Endothelial cell (in vitro differentiated cells): ENCODE data around the gene CENPV. TPM values are rescaled to one million over a fixed set of nuclear protein-coding genes. Genes with fewer than 3 reads are reported as not detected.

Experiments
- DNase-seq: peaks from one replicate; pipeline ENCODE4 v3.0.0; 2021; ENCODE audit warnings: low spot score
- H3K27ac Mint-ChIP-seq: one replicate; pipeline ENCODE4 v1.8.0; 2021; ENCODE audit warnings: mixed read lengths, inconsistent platforms; ENCODE audit not compliant: unreplicated experiment
- H3K27me3 Mint-ChIP-seq: one replicate; pipeline ENCODE4 v1.8.0; 2021; ENCODE audit warnings: mild to moderate bottlenecking, moderate library complexity, mixed read lengths, inconsistent platforms; ENCODE audit not compliant: unreplicated experiment
- H3K36me3 Mint-ChIP-seq: one replicate; pipeline ENCODE4 v1.8.0; 2021; ENCODE audit warnings: mild to moderate bottlenecking, low read depth, mixed read lengths, inconsistent platforms; ENCODE audit not compliant: unreplicated experiment
- H3K4me1 Mint-ChIP-seq: one replicate; pipeline ENCODE4 v1.8.0; 2021; ENCODE audit warnings: mild to moderate bottlenecking, mixed read lengths, inconsistent platforms; ENCODE audit not compliant: unreplicated experiment
- H3K4me3 Mint-ChIP-seq: one replicate; pipeline ENCODE4 v1.8.0; 2021; ENCODE audit warnings: mild to moderate bottlenecking, mixed read lengths, inconsistent platforms; ENCODE audit not compliant: unreplicated experiment
- H3K9me3 Mint-ChIP-seq: one replicate; pipeline ENCODE4 v1.8.0; 2021; ENCODE audit warnings: mixed read lengths, inconsistent platforms; ENCODE audit not compliant: unreplicated experiment
- CTCF ChIP-seq: fragments of 200-600 bp; sonication (generic); IDR thresholded peaks from one replicate; pipeline ENCODE4 v1.5.0; 2021; ENCODE audit warnings: antibody characterized with exemption; ENCODE audit not compliant: unreplicated experiment
- total RNA-seq: library from RNA; stranded (reverse); fragmentation: NEBNext Ultra II Directional; extraction: Animal tissue kit (Norgen Biotek cat#: 25700); gene quantifications from one replicate; pipeline ENCODE4 v1.2.1, GENCODE V29; 2021; ENCODE audit not compliant: unreplicated experiment

Gene CENPV
- total RNA-seq, 1 donor from 2014 or later, result 11.4 TPM

GRCh38 chr17:16384557-16384956 is 31.3 kb upstream of the CENPV start:
- H3K36me3 Mint-ChIP-seq, result peaks cover 26% of the 10 kb centered on the region
- no peak for TF ChIP-seq CTCF
- H3K27ac Mint-ChIP-seq, result peak overlapping the region; percentile 31
- H3K9me3 Mint-ChIP-seq, result no peaks in the 10 kb centered on the region
- H3K27me3 Mint-ChIP-seq, result peaks cover 20% of the 10 kb centered on the region
- peak overlapping the region; percentile 60 for H3K4me3 Mint-ChIP-seq
- peaks cover 37% of the 10 kb centered on the region for H3K4me1 Mint-ChIP-seq
- no peak for DNase-seq

GRCh38 chr17:16383772-16384287 is 30.6 kb upstream of the CENPV start:
- H3K36me3 Mint-ChIP-seq, result peaks cover 26% of the 10 kb centered on the region
- TF ChIP-seq CTCF, result no peak
- H3K9me3 Mint-ChIP-seq, result no peaks in the 10 kb centered on the region
- H3K27me3 Mint-ChIP-seq, result peaks cover 20% of the 10 kb centered on the region
- DNase-seq, result no peak
- peaks cover 37% of the 10 kb centered on the region for H3K4me1 Mint-ChIP-seq
- no peak overlapping the region for H3K27ac Mint-ChIP-seq
- H3K4me3 Mint-ChIP-seq, result peak overlapping the region; percentile 64

GRCh38 chr17:16383216-16383615 is 29.9 kb upstream of the CENPV start:
- Mint-ChIP-seq H3K9me3 (no peaks in the 10 kb centered on the region), H3K4me1 (peaks cover 37% of the 10 kb centered on the region), H3K27ac (no peak overlapping the region), H3K4me3 (peak overlapping the region; percentile 64), H3K36me3 (peaks cover 26% of the 10 kb centered on the region), H3K27me3 (peaks cover 20% of the 10 kb centered on the region)
- no peak for TF ChIP-seq CTCF
- no peak for DNase-seq

- Mint-ChIP-seq H3K4me1 (peaks cover 33% of the 10 kb centered on the region), H3K36me3 (peaks cover 26% of the 10 kb centered on the region), H3K4me3 (peak overlapping the region; percentile 99), H3K9me3 (no peaks in the 10 kb centered on the region), H3K27me3 (peaks cover 20% of the 10 kb centered on the region), H3K27ac (peak overlapping the region; percentile 100)
- no peak for DNase-seq
- TF ChIP-seq CTCF, result no peak
Measured at GRCh38 chr17:16381496-16381820, 28.2 kb upstream of the CENPV start.

- TF ChIP-seq CTCF, result no peak
- peak within 1 kb of the TSS; percentile 100 for H3K27ac Mint-ChIP-seq
- peak; percentile 91 for DNase-seq
- H3K27me3 Mint-ChIP-seq, result peaks cover 20% of the 10 kb centered on the region
- H3K36me3 Mint-ChIP-seq, result peaks cover 26% of the 10 kb centered on the region
- peak within 1 kb of the TSS; percentile 99 for H3K4me3 Mint-ChIP-seq
- H3K4me1 Mint-ChIP-seq, result peaks cover 33% of the 10 kb centered on the region
- H3K9me3 Mint-ChIP-seq, result no peaks in the 10 kb centered on the region
Measured at GRCh38 chr17:16380640-16381495, 27.6 kb upstream of the CENPV start, which contains the start of gene UBB. TSS of gene UBB (plus strand) at chr17:16381091. CDS start at chr17:16381908, 817 bp downstream.
